ENCODE results near the gene CARS2. TPM values are rescaled to one million over a fixed set of nuclear protein-coding genes. Genes with fewer than 3 reads are reported as not detected.
"Not testable (repeated sequence)": the region's sequence is repeated elsewhere in the genome, so short reads cannot be mapped to it uniquely, and the experiment has no call there.

Gene CARS2
- total RNA-seq, 4 donors from 2014 or later: 32.9 to 56.9 (median 40.2) TPM

GRCh38 chr13:110634558-110634957, 71.4 kb downstream of the CARS2 start:
- Histone ChIP-seq H3K27me3 (no peaks in the 10 kb centered on the region), H3K9me3 (no peaks in the 10 kb centered on the region), H3K36me3 (peaks cover 46 to 78% (median 67%) of the 10 kb centered on the region in 4 donors), H3K4me1 (peaks cover 3 to 17% (median 12%) of the 10 kb centered on the region in 4 donors), H3K4me3 (no peak overlapping the region), H3K27ac (replicated peaks in 1 of 4) (no peak overlapping the region)
- no peak for DNase-seq (ENCODE audit: extremely low spot score)
- WGBS: 89% methylated on average over 10 of the region's 19 CpGs
- no peak for TF ChIP-seq POLR2A (IDR thresholded peaks at IDR 0.05; ENCODE audit: low read depth)
- TF ChIP-seq EP300 (IDR thresholded peaks at IDR 0.05): no peak
- intact Hi-C loops (cut with DNase I): no loop called here

- no peak overlapping the region for H3K27ac ChIP-seq (replicated peaks in 1 of 4)
- no peaks in the 10 kb centered on the region for H3K9me3 ChIP-seq
- H3K4me3 ChIP-seq: no peak overlapping the region
- TF ChIP-seq POLR2A (IDR thresholded peaks at IDR 0.05; ENCODE audit: low read depth): no peak
- no peak for TF ChIP-seq CTCF (IDR thresholded peaks at IDR 0.05)
- no peak for TF ChIP-seq EP300 (IDR thresholded peaks at IDR 0.05)
- TF ChIP-seq POLR2AphosphoS5 (IDR thresholded peaks at IDR 0.05): no peak
- H3K36me3 ChIP-seq: peaks cover 38 to 77% (median 62%) of the 10 kb centered on the region in 4 donors
- no peak for DNase-seq (ENCODE audit: extremely low spot score)
- H3K4me1 ChIP-seq: peaks cover 11 to 25% (median 20%) of the 10 kb centered on the region in 4 donors
- WGBS: 88% methylated on average over 8 of the region's 8 CpGs
- H3K27me3 ChIP-seq: no peaks in the 10 kb centered on the region
- intact Hi-C loops (cut with DNase I): no loop called here
Measured at GRCh38 chr13:110633776-110634175, 72.1 kb downstream of the CARS2 start.

DNA sequence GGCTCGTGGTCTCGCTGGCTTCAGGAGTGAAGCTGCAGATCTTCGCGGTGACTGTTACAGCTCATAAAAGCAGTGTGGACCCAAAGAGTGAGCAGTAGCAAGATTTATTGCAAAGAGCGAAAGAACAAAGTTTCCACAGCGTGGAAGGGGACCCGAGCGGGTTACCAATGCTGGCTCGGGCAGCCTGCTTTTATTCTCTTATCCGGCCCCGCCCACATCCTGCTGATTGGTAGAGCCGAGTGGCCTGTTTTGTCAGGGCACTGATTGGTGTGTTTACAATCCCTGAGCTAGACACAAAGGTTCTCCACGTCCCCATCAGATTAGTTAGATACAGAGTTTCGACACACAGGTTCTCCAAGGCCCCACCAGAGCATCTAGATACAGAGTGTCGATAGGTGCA, 73.7 kb downstream of the CARS2 start:
- Histone ChIP-seq H3K36me3 (peaks cover 29 to 75% (median 62%) of the 10 kb centered on the region in 4 donors), H3K4me1 (peaks cover 23 to 40% (median 35%) of the 10 kb centered on the region in 4 donors)
- H3K4me3 ChIP-seq; DNase-seq (ENCODE audit: extremely low spot score); intact Hi-C loops (cut with DNase I); H3K27me3 ChIP-seq; H3K9me3 ChIP-seq; H3K27ac ChIP-seq (replicated peaks in 1 of 4): not testable (repeated sequence)
- 97% methylated on average over 12 of the region's 15 CpGs for WGBS

DNA sequence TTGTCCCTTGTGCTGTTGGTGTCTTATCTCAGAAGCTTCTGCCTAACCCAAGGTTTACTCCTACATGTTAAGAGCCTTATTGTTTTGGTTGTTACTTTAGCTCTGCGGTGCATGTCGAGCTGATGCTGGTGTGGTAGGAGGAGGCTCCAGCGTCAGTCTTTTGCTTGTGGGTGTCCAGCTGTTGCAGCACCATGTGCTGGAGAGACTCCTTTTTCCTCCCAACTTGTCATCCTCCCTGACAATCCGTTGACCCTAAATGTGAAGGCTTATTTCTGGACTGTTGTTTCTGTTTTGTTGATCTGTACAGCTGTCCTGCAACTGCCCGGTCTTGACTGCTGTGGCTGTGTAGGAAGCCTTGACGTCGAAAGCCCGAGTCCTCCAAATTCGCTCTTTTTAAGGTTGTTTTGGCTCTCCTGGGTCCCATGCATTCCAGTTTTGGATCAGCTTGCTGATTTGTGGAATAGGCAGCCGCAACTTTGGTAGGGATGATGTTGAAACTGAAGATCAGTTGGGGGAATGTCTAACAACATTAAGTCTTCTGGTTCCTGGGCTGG, 75.3 kb downstream of the CARS2 start:
- no peak for TF ChIP-seq POLR2A (IDR thresholded peaks at IDR 0.05; ENCODE audit: low read depth)
- no peak for TF ChIP-seq POLR2AphosphoS5 (IDR thresholded peaks at IDR 0.05)
- TF ChIP-seq EP300 (IDR thresholded peaks at IDR 0.05): no peak
- TF ChIP-seq CTCF (IDR thresholded peaks at IDR 0.05): no peak
- peaks cover 23 to 54% (median 47%) of the 10 kb centered on the region in 4 donors for H3K4me1 ChIP-seq

GRCh38 chr13:110629735-110630134, 76.2 kb downstream of the CARS2 start:
- 83% methylated on average over 7 of the region's 7 CpGs for WGBS
- Histone ChIP-seq H3K4me3 (no peak overlapping the region), H3K36me3 (peaks cover 7 to 66% (median 54%) of the 10 kb centered on the region in 4 donors), H3K9me3 (no peaks in the 10 kb centered on the region), H3K27ac (replicated peaks in 1 of 4) (peak overlapping the region in 1 of 4 donors; percentile 69), H3K4me1 (peaks cover 23 to 63% (median 54%) of the 10 kb centered on the region in 4 donors), H3K27me3 (no peaks in the 10 kb centered on the region)
- intact Hi-C loops (cut with DNase I): no loop called here
- TF ChIP-seq POLR2AphosphoS5 (IDR thresholded peaks at IDR 0.05) (no peak), EP300 (IDR thresholded peaks at IDR 0.05) (no peak), CTCF (IDR thresholded peaks at IDR 0.05) (no peak), POLR2A (IDR thresholded peaks at IDR 0.05; ENCODE audit: low read depth) (no peak)
- no peak for DNase-seq (ENCODE audit: extremely low spot score)

More for the DNA sequence above, 75.3 kb downstream of the CARS2 start:
- H3K27me3 ChIP-seq: no peaks in the 10 kb centered on the region
- H3K4me3 ChIP-seq: no peak overlapping the region
- no peak for DNase-seq (ENCODE audit: extremely low spot score)
- intact Hi-C loops (cut with DNase I): no loop called here
- peak overlapping the region in 1 of 4 donors; percentile 69 for H3K27ac ChIP-seq (replicated peaks in 1 of 4)
- H3K36me3 ChIP-seq: peaks cover 13 to 66% (median 54%) of the 10 kb centered on the region in 4 donors
- no peaks in the 10 kb centered on the region for H3K9me3 ChIP-seq
- WGBS: 69% methylated on average over 10 of the region's 10 CpGs

All from esophagus muscularis mucosa (tissue), 4 donors.